ENCODE measurements around the gene CHSY1. TPM values are rescaled to one million over a fixed set of nuclear protein-coding genes. Genes with fewer than 3 reads are reported as not detected.

The CHSY1 gene
- total RNA-seq, 1 donor from 2014 or later, result 20.4 TPM

DNA sequence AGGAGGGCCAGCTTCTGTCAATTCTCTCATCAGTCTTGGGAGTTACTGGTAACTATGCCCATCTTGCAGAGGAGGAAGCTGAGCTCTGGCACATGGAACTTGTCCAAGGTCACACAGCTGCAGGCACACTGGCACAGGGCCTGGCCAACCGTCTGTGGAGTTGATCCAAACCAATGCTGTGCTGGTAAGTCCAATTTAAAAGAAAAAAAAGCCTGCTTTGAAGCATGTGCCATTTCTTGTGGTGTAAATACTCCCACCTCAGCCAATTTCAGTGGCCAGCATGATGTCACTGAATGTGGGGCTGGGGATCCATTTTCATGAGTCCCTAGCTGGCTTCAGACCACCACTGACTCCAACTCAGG is 83.4 kb downstream of the CHSY1 start:
- TF ChIP-seq, protein P1, sequence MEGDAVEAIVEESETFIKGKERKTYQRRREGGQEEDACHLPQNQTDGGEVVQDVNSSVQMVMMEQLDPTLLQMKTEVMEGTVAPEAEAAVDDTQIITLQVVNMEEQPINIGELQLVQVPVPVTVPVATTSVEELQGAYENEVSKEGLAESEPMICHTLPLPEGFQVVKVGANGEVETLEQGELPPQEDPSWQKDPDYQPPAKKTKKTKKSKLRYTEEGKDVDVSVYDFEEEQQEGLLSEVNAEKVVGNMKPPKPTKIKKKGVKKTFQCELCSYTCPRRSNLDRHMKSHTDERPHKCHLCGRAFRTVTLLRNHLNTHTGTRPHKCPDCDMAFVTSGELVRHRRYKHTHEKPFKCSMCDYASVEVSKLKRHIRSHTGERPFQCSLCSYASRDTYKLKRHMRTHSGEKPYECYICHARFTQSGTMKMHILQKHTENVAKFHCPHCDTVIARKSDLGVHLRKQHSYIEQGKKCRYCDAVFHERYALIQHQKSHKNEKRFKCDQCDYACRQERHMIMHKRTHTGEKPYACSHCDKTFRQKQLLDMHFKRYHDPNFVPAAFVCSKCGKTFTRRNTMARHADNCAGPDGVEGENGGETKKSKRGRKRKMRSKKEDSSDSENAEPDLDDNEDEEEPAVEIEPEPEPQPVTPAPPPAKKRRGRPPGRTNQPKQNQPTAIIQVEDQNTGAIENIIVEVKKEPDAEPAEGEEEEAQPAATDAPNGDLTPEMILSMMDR (IDR thresholded peaks at IDR 0.05), result no peak
- H3K4me3 Mint-ChIP-seq, result peak overlapping the region; percentile 69
- ATAC-seq (ENCODE audit: low read depth) (no peak), DNase-seq (no peak)
- ChIA-PET POLR2A (no interaction called here), CTCF (no interaction called here)
- H3K4me1 Mint-ChIP-seq, result peaks cover 14% of the 10 kb centered on the region
- intact Hi-C loops (cut with micrococcal nuclease), result loop anchor here (2.0 kb wide), 1 partner anchor 14 kb away; no protein-coding TSS in a partner anchor
- no peak overlapping the region for H3K27ac Mint-ChIP-seq
- H3K36me3 Mint-ChIP-seq (ENCODE audit: low read depth), result peaks cover 2% of the 10 kb centered on the region
- H3K27me3 Mint-ChIP-seq, result no peaks in the 10 kb centered on the region
- peaks cover 16% of the 10 kb centered on the region for H3K9me3 Mint-ChIP-seq

DNA sequence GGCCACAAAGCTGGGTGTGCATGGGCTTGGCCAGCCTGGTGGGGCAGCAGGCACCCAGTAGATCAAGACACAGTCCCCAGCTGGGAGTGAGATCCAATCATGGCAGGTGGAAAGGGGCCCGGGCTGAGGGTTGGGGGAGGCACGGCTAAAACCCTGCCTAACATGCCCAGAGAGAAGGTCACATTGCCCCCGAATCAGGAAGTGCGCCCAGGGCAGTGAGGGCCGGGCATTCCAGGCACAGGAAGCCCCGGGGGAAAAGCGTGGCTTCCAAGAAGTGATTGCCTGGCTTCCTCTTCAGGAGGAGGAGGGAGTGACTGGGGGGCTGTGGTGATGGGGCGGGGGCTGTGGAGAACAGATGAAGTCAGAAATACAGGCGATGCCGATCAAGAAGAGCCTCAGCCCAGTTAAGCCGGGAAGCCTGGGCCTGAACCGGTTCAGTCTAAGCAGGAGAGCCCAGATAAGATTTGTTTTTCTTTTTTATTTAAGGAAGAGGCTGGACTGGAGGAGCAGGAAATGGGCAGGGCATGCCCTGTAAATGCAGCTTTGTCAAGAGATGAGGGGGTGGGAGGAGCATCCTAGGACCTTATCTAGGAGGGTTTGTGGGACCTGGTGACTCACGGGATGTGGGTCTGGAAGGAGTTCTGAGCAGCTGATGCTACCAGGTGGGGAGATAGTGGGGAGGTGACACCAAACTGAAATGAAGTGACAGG is 83.9 kb downstream of the CHSY1 start:
- CTCF ChIA-PET, result no interaction called here

DNA sequence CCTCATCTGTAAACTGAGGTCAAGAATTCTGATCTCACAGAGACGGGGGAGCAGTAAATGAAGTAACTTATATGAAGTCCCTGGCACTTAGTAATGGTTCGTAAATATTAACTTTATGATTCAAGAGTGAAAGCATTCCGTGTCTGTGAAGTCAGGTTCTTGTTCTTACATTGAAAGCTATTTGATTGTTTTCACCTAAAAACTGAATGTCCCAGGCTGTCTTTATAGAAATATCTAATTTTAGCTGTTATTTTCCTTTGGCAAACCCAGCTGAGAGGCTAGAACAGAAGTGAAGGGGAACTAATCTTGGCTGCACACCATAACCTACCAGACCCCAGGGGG is 84.5 kb downstream of the CHSY1 start:
- peaks cover 14% of the 10 kb centered on the region for H3K4me1 Mint-ChIP-seq
- intact Hi-C loops (cut with micrococcal nuclease), result loop anchor here (1.0 kb wide), 1 partner anchor 8 kb away; no protein-coding TSS in a partner anchor
- peak overlapping the region; percentile 69 for H3K4me3 Mint-ChIP-seq
- ChIA-PET POLR2A (interaction anchor here (1.0 to 1.6 kb wide), 3 partner anchors 11 to 84 kb away, joined by 4 to 5 read pairs (median 4); partner anchors contain the start of gene CHSY1), CTCF (no interaction called here)
- DNase-seq (no peak), ATAC-seq (ENCODE audit: low read depth) (no peak)
- peaks cover 16% of the 10 kb centered on the region for H3K9me3 Mint-ChIP-seq
- no peak overlapping the region for H3K27ac Mint-ChIP-seq
- TF ChIP-seq, protein P1 (IDR thresholded peaks at IDR 0.05), result no peak
- H3K36me3 Mint-ChIP-seq (ENCODE audit: low read depth), result peaks cover 2% of the 10 kb centered on the region
- no peaks in the 10 kb centered on the region for H3K27me3 Mint-ChIP-seq

More for the DNA sequence above, 83.9 kb downstream of the CHSY1 start:
- TF ChIP-seq, protein P1 (IDR thresholded peaks at IDR 0.05), result no peak
- peaks cover 14% of the 10 kb centered on the region for H3K4me1 Mint-ChIP-seq
- peak overlapping the region; percentile 69 for H3K4me3 Mint-ChIP-seq
- H3K9me3 Mint-ChIP-seq, result peaks cover 16% of the 10 kb centered on the region
- peak; percentile 52 for ATAC-seq (ENCODE audit: low read depth)
- POLR2A ChIA-PET, result interaction anchor here (1.0 to 1.6 kb wide), 2 partner anchors 11 to 84 kb away, joined by 4 read pairs; partner anchors contain the start of gene CHSY1
- intact Hi-C loops (cut with micrococcal nuclease), result loop anchor here (1.0 to 2.0 kb wide), 2 partner anchors 7 to 15 kb away; no protein-coding TSS in a partner anchor
- DNase-seq, result no peak
- peaks cover 2% of the 10 kb centered on the region for H3K36me3 Mint-ChIP-seq (ENCODE audit: low read depth)
- H3K27ac Mint-ChIP-seq, result peak overlapping the region; percentile 20
- H3K27me3 Mint-ChIP-seq, result no peaks in the 10 kb centered on the region

DNA sequence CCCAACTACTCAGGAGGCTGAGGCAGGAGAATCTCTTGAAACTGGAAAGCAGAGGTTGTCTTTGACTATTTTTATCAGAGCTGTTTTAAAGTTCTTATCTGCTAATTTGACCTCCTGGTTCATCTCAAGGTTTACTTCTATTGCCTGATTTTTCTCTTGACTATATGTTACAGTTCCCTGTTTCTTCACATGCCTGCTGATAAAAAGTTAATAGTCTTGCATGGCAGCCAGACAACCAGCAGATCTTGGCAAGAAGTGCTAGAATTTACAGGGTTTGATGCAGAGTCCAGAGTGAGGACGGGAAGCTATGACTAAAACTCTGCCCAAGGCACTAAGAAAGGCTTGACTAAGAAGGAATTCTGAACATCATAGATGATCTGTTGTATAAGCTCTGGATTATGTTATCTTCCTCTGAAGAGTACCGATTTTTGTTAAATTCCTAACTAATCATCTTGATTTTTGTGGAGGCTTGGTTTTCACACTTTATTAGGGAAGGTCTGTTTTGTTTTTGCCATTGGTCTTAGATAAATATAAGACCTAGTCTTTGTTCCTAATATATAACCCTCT is 85.9 kb downstream of the CHSY1 start:
- DNase-seq (no peak), ATAC-seq (ENCODE audit: low read depth) (no peak)
- Mint-ChIP-seq H3K36me3 (ENCODE audit: low read depth) (peaks cover 2% of the 10 kb centered on the region), H3K27ac (no peak overlapping the region), H3K9me3 (peaks cover 16% of the 10 kb centered on the region), H3K4me3 (no peak overlapping the region), H3K4me1 (peaks cover 14% of the 10 kb centered on the region), H3K27me3 (no peaks in the 10 kb centered on the region)
- POLR2A ChIA-PET, result interaction anchor here (1.5 to 1.6 kb wide), 2 partner anchors 10 to 37 kb away, joined by 4 to 5 read pairs; no protein-coding TSS in a partner anchor
- intact Hi-C loops (cut with micrococcal nuclease), result no loop called here
- TF ChIP-seq, protein P1 (IDR thresholded peaks at IDR 0.05), result no peak
- CTCF ChIA-PET, result interaction anchor here (1.3 kb wide), 1 partner anchor 10 kb away, joined by 4 read pairs; no protein-coding TSS in a partner anchor

DNA sequence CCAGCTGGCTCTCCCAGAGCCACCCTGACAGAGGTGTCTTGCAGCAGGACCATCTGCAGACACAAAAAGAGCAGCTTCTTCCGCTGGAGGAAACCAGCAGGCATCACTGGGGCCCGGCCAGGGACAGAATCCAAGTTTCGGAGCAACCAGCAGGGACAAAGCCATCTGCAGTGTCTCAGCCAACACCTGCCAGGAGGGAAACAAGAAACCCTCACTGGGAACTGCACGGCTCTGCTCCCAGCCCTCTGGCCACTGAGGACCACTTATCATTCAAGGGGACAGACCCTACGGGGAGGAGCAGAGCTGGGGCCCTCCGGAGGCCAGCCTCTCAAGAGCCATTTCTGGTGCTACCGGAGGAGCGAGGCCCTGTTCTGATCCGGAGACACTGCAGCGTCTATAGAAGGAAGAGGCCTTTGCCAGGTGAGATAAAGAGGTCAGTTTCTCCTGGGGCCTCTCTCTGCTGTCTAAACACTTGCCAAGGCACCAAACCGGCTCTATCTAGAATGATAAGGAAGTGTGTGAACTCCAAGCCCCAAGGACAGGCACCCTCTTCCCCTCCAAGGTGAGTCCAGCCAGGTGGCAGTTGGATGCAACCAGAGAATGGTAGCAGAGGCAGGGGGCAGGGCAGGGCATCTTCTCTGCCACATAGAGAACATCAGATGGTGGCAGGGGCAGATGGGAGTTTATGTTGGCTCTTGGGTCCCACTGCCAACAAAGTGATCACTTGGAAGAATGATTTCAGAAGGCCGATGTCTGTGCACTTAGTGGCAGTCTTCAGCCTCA is 89.0 kb downstream of the CHSY1 start:
- H3K27ac Mint-ChIP-seq, result no peak overlapping the region
- TF ChIP-seq, protein P1 (IDR thresholded peaks at IDR 0.05), result no peak
- no peak for DNase-seq
- no peak overlapping the region for H3K4me3 Mint-ChIP-seq
- H3K9me3 Mint-ChIP-seq, result peaks cover 16% of the 10 kb centered on the region
- ChIA-PET POLR2A (no interaction called here), CTCF (no interaction called here)
- H3K36me3 Mint-ChIP-seq (ENCODE audit: low read depth), result peaks cover 2% of the 10 kb centered on the region
- intact Hi-C loops (cut with micrococcal nuclease), result no loop called here
- H3K27me3 Mint-ChIP-seq, result no peaks in the 10 kb centered on the region
- no peak for ATAC-seq (ENCODE audit: low read depth)
- peaks cover 17% of the 10 kb centered on the region for H3K4me1 Mint-ChIP-seq
